ENCODE measurements around the gene ZCCHC24. TPM values are rescaled to one million over a fixed set of nuclear protein-coding genes. Genes with fewer than 3 reads are reported as not detected.

ZCCHC24 gene
- total RNA-seq, 1 donor from 2014 or later = 180 TPM

- TF ChIP-seq CTCF (IDR thresholded peaks at IDR 0.05) = no peak
- DNase-seq (ENCODE audit: low spot score in 2 of 2) = peak in 1 of 2 donors; percentile 43
Observed at GRCh38 chr10:79393221-79393923, 52.1 kb downstream of the ZCCHC24 start.

DNA sequence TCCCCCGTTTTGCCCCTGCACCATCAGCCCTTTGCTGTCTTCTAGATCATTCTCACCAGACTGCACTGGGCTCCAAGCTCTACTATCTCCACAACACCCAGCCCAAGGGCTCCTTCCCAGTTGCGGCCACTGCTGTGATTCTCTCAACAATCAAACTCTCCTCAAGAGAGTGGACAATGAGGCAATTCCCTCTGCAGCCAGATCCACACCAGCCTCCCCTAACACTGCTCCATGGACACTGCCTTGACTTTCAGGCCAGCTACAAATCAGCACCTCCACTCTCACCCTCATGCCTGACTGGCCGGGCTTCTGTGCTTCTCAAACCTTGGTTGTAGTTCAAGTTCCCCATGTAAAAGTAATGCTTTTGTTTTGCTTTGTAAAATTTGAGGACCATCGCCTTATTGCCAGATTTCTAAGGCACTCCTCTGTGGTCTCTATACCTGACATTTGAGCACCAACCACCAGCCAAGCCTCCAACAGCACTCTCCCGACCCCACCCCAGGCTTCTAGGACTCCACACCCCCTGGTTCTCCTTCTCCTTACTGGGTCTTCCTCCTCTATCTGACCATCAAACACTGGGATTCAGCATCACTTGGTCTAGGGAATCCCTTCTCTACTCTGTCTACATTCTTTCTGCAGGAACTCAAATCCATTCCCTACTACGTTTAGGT, 52.8 kb downstream of the ZCCHC24 start:
- no peaks in the 10 kb centered on the region for H3K27me3 ChIP-seq
- intact Hi-C loops (cut with DNase I) = no loop called here
- no peaks in the 10 kb centered on the region for H3K9me3 ChIP-seq
- H3K4me1 ChIP-seq = peaks cover 2 to 10% of the 10 kb centered on the region in 2 donors
- TF ChIP-seq CTCF (IDR thresholded peaks at IDR 0.05) = no peak
- H3K4me3 ChIP-seq = no peak overlapping the region
- H3K27ac ChIP-seq = no peak overlapping the region
- DNase-seq (ENCODE audit: low spot score in 2 of 2) = peak; percentile 5 to 52
- peaks cover 32 to 37% of the 10 kb centered on the region in 2 donors for H3K36me3 ChIP-seq

More at GRCh38 chr10:79393221-79393923, 52.1 kb downstream of the ZCCHC24 start:
- H3K9me3 ChIP-seq = no peaks in the 10 kb centered on the region
- no peak overlapping the region for H3K4me3 ChIP-seq
- H3K27ac ChIP-seq = no peak overlapping the region
- intact Hi-C loops (cut with DNase I) = no loop called here
- H3K27me3 ChIP-seq = no peaks in the 10 kb centered on the region
- H3K36me3 ChIP-seq = peaks cover 27 to 35% of the 10 kb centered on the region in 2 donors
- H3K4me1 ChIP-seq = peaks cover 10 to 17% of the 10 kb centered on the region in 2 donors

GRCh38 chr10:79392020-79392398, 53.4 kb downstream of the ZCCHC24 start:
- intact Hi-C loops (cut with DNase I) = no loop called here
- TF ChIP-seq CTCF (IDR thresholded peaks at IDR 0.05) = no peak
- no peak overlapping the region for H3K4me3 ChIP-seq
- DNase-seq (ENCODE audit: low spot score in 2 of 2) = no peak
- H3K27ac ChIP-seq = no peak overlapping the region
- H3K36me3 ChIP-seq = peaks cover 34 to 37% of the 10 kb centered on the region in 2 donors
- no peaks in the 10 kb centered on the region for H3K9me3 ChIP-seq
- peaks cover 0 to 4% of the 10 kb centered on the region in 2 donors for H3K4me1 ChIP-seq
- H3K27me3 ChIP-seq = no peaks in the 10 kb centered on the region

GRCh38 chr10:79391231-79392019, 54.0 kb downstream of the ZCCHC24 start:
- peaks cover 0 to 2% of the 10 kb centered on the region in 2 donors for H3K4me1 ChIP-seq
- H3K27ac ChIP-seq = peak overlapping the region in 1 of 2 donors; percentile 21
- no peaks in the 10 kb centered on the region for H3K9me3 ChIP-seq
- intact Hi-C loops (cut with DNase I) = no loop called here
- H3K4me3 ChIP-seq = no peak overlapping the region
- H3K27me3 ChIP-seq = no peaks in the 10 kb centered on the region
- H3K36me3 ChIP-seq = peaks cover 38 to 40% of the 10 kb centered on the region in 2 donors
- peak; percentile 8 to 62 for DNase-seq (ENCODE audit: low spot score in 2 of 2)
- no peak for TF ChIP-seq CTCF (IDR thresholded peaks at IDR 0.05)

GRCh38 chr10:79390551-79391229, 54.7 kb downstream of the ZCCHC24 start:
- H3K4me1 ChIP-seq = no peaks in the 10 kb centered on the region
- DNase-seq (ENCODE audit: low spot score in 2 of 2) = peak; percentile 4 to 52
- TF ChIP-seq CTCF (IDR thresholded peaks at IDR 0.05) = no peak
- peak overlapping the region in 1 of 2 donors; percentile 21 for H3K27ac ChIP-seq
- H3K4me3 ChIP-seq = no peak overlapping the region
- no peaks in the 10 kb centered on the region for H3K9me3 ChIP-seq
- no peaks in the 10 kb centered on the region for H3K27me3 ChIP-seq
- intact Hi-C loops (cut with DNase I) = no loop called here
- H3K36me3 ChIP-seq = peaks cover 46 to 47% of the 10 kb centered on the region in 2 donors

All from ascending aorta (tissue), 2 donors.